K562 (cell line): ENCODE results near the gene TSHZ1. TPM values are rescaled to one million over a fixed set of nuclear protein-coding genes. Genes with fewer than 3 reads are reported as not detected.

Source experiments
- ATAC-seq: fragments of 200-7000 bp; cut with Tn5 transposase; 3 replicates; pipeline ENCODE4 v1.9.1; 2020; ENCODE audit warnings: moderate library complexity
- BruUV-seq: library from RNA; stranded (reverse); fragments of 400-500 nt; replicated peaks from 2 replicates; lab custom pipeline; 2021; lab: Mats Ljungman, UMichigan
- CTCF ChIA-PET: fragments of 300-600 bp; formaldehyde crosslinking; extraction: SDS; loops from one replicate; lab custom pipeline; 2021; ENCODE audit warnings: low intra/inter-chr PET ratio; lab: Yijun Ruan, JAX
- POLR2A ChIA-PET: fragments of 300-600, 350-650 bp; sonication (Branson Sonifier 250); formaldehyde crosslinking; extraction: SDS; loops from one replicate; lab custom pipeline; 2021; ENCODE audit warnings: antibody characterized with exemption, inconsistent platforms; lab: Yijun Ruan, JAX
- DNase-seq, 4 experiments: peaks; one replicate each; pipeline versions ENCODE4 v3.0.0 to v3.0.0-alpha.2; 2011 to 2018; ENCODE audit warnings: low spot score in 3 of 4, mixed read lengths in 3 of 4; ENCODE audit errors: extremely low read depth in 1 of 4
- FAIRE-seq: peaks from 2 replicates; lab custom pipeline; 2011; peaks lifted over from hg19 to GRCh38; lab: Jason Lieb, UNC
- H2AFZ ChIP-seq: 2 replicates; pipeline ENCODE4 v1.6.0; 2011; ENCODE audit warnings: low read depth, low read length, control low read depth, inconsistent platforms
- H3K27ac ChIP-seq: fragments of 200-600 bp; 3 replicates; pipeline ENCODE4 v1.8.0; 2011; ENCODE audit warnings: low read depth, mild to moderate bottlenecking, control low read depth, inconsistent platforms, low read length, moderate library complexity, mixed read lengths; ENCODE audit errors: extremely low read depth
- H3K27me3 ChIP-seq, 2 experiments: fragments of 300-600 bp in 1 of 2; 2 replicates in 1 of 2; 3 replicates in 1 of 2; pipeline versions ENCODE4 v1.6.0 to v1.8.0; 2011; ENCODE audit warnings: inconsistent platforms in 2 of 2, low read length in 2 of 2, mild to moderate bottlenecking in 1 of 2, mixed read lengths in 1 of 2, moderate library complexity in 1 of 2; ENCODE audit not compliant: control insufficient read depth in 2 of 2, insufficient read depth in 2 of 2
- H3K36me3 ChIP-seq: fragments of 300-600 bp; 3 replicates; pipeline ENCODE4 v1.8.0; 2011; ENCODE audit warnings: mild to moderate bottlenecking, low read length, inconsistent platforms; ENCODE audit not compliant: control insufficient read depth, insufficient read depth
- H3K4me1 ChIP-seq, 2 experiments: fragments of 200-600 bp in 1 of 2; replicated peaks in 1 of 2; 2 replicates in 1 of 2; 3 replicates in 1 of 2; pipeline versions ENCODE4 v1.5.1 to v1.8.0; 2011; ENCODE audit warnings: inconsistent platforms in 2 of 2, low read length in 2 of 2, mild to moderate bottlenecking in 1 of 2, mixed read lengths in 1 of 2, moderate library complexity in 1 of 2; ENCODE audit not compliant: control insufficient read depth in 2 of 2, insufficient read depth in 2 of 2
- H3K4me2 ChIP-seq: 2 replicates; pipeline ENCODE4 v1.6.1; 2011; ENCODE audit warnings: low read length, control low read depth, inconsistent platforms, mixed read lengths; ENCODE audit not compliant: insufficient read depth
- H3K4me3 ChIP-seq: fragments of 200-600 bp; sonication (generic), shearing (Covaris generic); 2 replicates; pipeline ENCODE4 v1.5.1; 2016; ENCODE audit warnings: control low read depth, inconsistent platforms
- H3K79me2 ChIP-seq: fragments of 200-600 bp; 3 replicates; pipeline ENCODE4 v1.8.0; 2011; ENCODE audit warnings: low read length, inconsistent platforms; ENCODE audit not compliant: control insufficient read depth, insufficient read depth
- H3K9ac ChIP-seq, 2 experiments: 2 replicates each; pipeline versions ENCODE4 v1.6.0 to v1.6.1; 2011; ENCODE audit warnings: low read depth in 2 of 2, low read length in 2 of 2, control low read depth in 1 of 2, inconsistent platforms in 1 of 2, mild to moderate bottlenecking in 1 of 2, mixed read lengths in 1 of 2; ENCODE audit not compliant: insufficient read depth in 1 of 2
- H3K9me1 ChIP-seq: one replicate; pipeline ENCODE4 v1.6.0; 2011; ENCODE audit warnings: inconsistent platforms, mild to moderate bottlenecking, low read length, moderate library complexity; ENCODE audit not compliant: control insufficient read depth, insufficient read depth
- H3K9me3 ChIP-seq: replicated peaks from 2 replicates; pipeline ENCODE4 v1.5.1; 2011; ENCODE audit warnings: low read depth, low read length, inconsistent platforms; ENCODE audit not compliant: control insufficient read depth, insufficient read depth
- H4K20me1 ChIP-seq: replicated peaks from 2 replicates; pipeline ENCODE4 v1.6.1; 2011; ENCODE audit warnings: low read length, inconsistent platforms, mixed read lengths; ENCODE audit not compliant: control insufficient read depth, insufficient read depth
- ARHGAP35 ChIP-seq: fragments of 450-650 bp; IDR thresholded peaks from 2 replicates; pipeline ENCODE4 v1.6.1; 2018; ENCODE audit not compliant: partially characterized antibody
- ETV5 ChIP-seq: sonication (generic); formaldehyde crosslinking; IDR thresholded peaks from 2 replicates; pipeline ENCODE4 v1.4.0; 2020; ENCODE audit warnings: low read depth, mild to moderate bottlenecking, missing genetic modification reagents
- GTF2F1 ChIP-seq: IDR thresholded peaks from 2 replicates; pipeline ENCODE4 v1.6.1; 2011; ENCODE audit warnings: low read depth, low read length, improper control_type of control experiment
- KAT7 ChIP-seq: sonication (generic); formaldehyde crosslinking; IDR thresholded peaks from 2 replicates; pipeline ENCODE4 v1.8.0; 2022; ENCODE audit warnings: missing genetic modification reagents, mild to moderate bottlenecking, borderline replicate concordance
- MEF2D ChIP-seq: conservative IDR thresholded peaks from 2 replicates; pipeline ENCODE4 v1.6.1; 2016; ENCODE audit warnings: low read depth, missing genetic modification characterization, missing compliant biosample characterization
- SAFB ChIP-seq: fragments of 200-400 bp; formaldehyde crosslinking; IDR thresholded peaks from 2 replicates; pipeline ENCODE4 v1.6.1; 2017; ENCODE audit warnings: low read depth, low read length, borderline replicate concordance
- SMARCE1 ChIP-seq: fragments of 450-650 bp; IDR thresholded peaks from 2 replicates; pipeline ENCODE4 v1.7.1; 2016; ENCODE audit warnings: mild to moderate bottlenecking
- SREBF1 ChIP-seq: fragments of 150-350 bp; IDR thresholded peaks from 2 replicates; pipeline ENCODE4 v1.6.1; 2014; ENCODE audit warnings: antibody characterized with exemption, low read depth, low read length, borderline replicate concordance
- ZBTB17 ChIP-seq: fragments of 450-650 bp; formaldehyde crosslinking; IDR thresholded peaks from 2 replicates; pipeline ENCODE4 v1.4.0; 2020; ENCODE audit warnings: mild to moderate bottlenecking
- ZFPM2 ChIP-seq: fragments of 250-450 bp; sonication (Bioruptor Pico); IDR thresholded peaks from 2 replicates; pipeline ENCODE4 v1.5.1; 2022; ENCODE audit warnings: mild to moderate bottlenecking
- ZNF134 ChIP-seq: fragments of 250-450 bp; sonication (Bioruptor Pico); conservative IDR thresholded peaks from 2 replicates; pipeline ENCODE4 v1.4.0; 2020
- ZNF224 ChIP-seq: sonication (generic); formaldehyde crosslinking; IDR thresholded peaks from 2 replicates; pipeline ENCODE4 v1.8.0; 2022; ENCODE audit warnings: mild to moderate bottlenecking, missing genetic modification reagents
- ZNF324 ChIP-seq: fragments of 250-450 bp; sonication (Bioruptor Pico); IDR thresholded peaks from 2 replicates; pipeline ENCODE4 v1.4.0; 2020; ENCODE audit warnings: mild to moderate bottlenecking
- WGBS: fragments of 100-300 bp; shearing (Covaris generic); methylation state at CpG from one replicate; pipeline ENCODE4 v1.1.6; 2016; ENCODE audit warnings: low coverage, mixed read lengths; ENCODE audit not compliant: insufficient coverage; ENCODE audit errors: missing lambda C conversion rate; 5-methylcytosine and 5-hydroxymethylcytosine counted together
- in situ Hi-C: fragments of 300-500 bp; cut with MboI; formaldehyde crosslinking; loops from 4 replicates; pipeline ENCODE4 v1.15.0; 2018; ENCODE audit warnings: inconsistent platforms, mixed read lengths
- intact Hi-C: fragments of 100-400 bp; cut with micrococcal nuclease; formaldehyde crosslinking; loops from 2 replicates; pipeline ENCODE4 v1.14.2; 2022
- polyA plus RNA-seq, 8 experiments: library from polyadenylated mRNA; depleted of rRNA in 4 of 8; stranded (reverse) in 5 of 8; unstranded in 3 of 8; fragments of >200 nt; fragmentation: Nextera tagmentation in 2 of 8; fragmentation: Illumina TruSeq in 1 of 8; extraction: Ambion mirVana in 2 of 8; extraction: Trizol in 1 of 8; gene quantifications; 2 replicates each; pipeline versions ENCODE4 v1.2.1 to v1.2.3, GENCODE V29; 2011 to 2014; ENCODE audit warnings: inconsistent platforms in 1 of 8, missing spikeins in 1 of 8
- total RNA-seq, 7 experiments: library from RNA; depleted of rRNA in 6 of 7; stranded (reverse); fragments of >200 nt in 6 of 7; fragmentation: Illumina TruSeq in 2 of 7; extraction: Trizol in 2 of 7; gene quantifications; 2 replicates each; pipeline versions ENCODE4 v1.2.1 to v1.2.3, GENCODE V29; 2011 to 2021; ENCODE audit warnings: low replicate concordance in 1 of 7
- TF ChIP-seq, protein P1 (sequence below): fragments of 250-450 bp; sonication (Bioruptor Pico); IDR thresholded peaks from 2 replicates; pipeline ENCODE4 v1.4.0; 2020; ENCODE audit warnings: mild to moderate bottlenecking, moderate library complexity, borderline replicate concordance
- TF ChIP-seq, protein P2 (sequence below): IDR thresholded peaks from 3 replicates; pipeline ENCODE4 v1.6.1; 2011; ENCODE audit warnings: borderline replicate concordance, mild to moderate bottlenecking, moderate library complexity; ENCODE audit not compliant: insufficient read length; ENCODE audit errors: extremely low read depth

The TSHZ1 gene
- total and polyA plus RNA-seq, 9 of the 15 experiments (the other 6 are each of a cell fraction or from before 2014, with no cell fraction given), result 1.1 to 7.2 (median 2.7) TPM

DNA sequence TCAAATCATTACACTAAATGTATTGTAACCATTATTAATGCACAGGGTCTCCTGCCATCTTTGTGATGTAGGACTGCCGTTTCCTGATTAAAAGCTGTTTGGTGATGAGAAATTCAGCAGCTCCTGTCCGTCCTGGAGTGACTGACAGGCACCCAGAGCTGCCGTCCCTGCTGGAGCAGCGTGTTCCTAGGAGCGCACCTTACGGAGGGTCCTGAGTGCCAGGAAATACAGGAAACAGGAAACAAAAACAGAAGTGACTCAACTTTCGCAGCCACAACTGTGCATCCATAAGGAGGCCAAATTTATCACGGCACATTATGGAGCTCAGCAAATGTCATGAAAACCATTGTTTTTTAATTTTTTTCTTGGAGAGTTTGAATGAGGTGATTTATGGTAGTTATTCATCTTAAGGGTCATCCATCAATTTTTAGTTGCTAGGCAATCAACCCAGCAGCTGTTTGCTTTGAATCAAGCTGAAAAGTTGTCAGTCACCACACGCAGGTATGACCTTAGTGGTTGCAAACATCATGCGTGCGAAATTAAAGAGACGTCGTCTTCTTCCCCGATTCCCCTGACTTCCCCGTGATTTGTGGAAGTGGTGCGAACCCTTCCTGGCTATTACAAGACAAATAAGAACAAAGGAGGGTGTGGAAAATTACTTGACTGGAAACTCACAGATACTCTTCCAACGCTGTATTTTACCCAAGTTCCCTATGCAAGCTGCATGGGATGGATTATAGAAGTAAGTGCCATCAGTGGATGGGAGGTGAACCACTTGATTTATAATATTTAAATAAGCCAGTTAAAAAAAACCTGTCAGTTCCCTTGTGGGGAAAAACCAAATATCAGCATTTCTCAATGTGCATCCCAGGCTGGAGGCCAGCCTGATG, 19.8 kb downstream of the TSHZ1 start:
- FAIRE-seq (no peak), DNase-seq (no peak), ATAC-seq (no peak)
- Histone ChIP-seq H3K9ac (no peak overlapping the region), H3K4me3 (no peak overlapping the region), H3K27me3 (no peaks in the 10 kb centered on the region), H3K9me3 (no peaks in the 10 kb centered on the region), H3K79me2 (no peaks in the 10 kb centered on the region; the same call in 2 of the 3 replicates), H3K4me2 (no peak overlapping the region), H3K27ac (no peak overlapping the region), H2AFZ (no peak overlapping the region), H4K20me1 (no peaks in the 10 kb centered on the region), H3K9me1 (no peaks in the 10 kb centered on the region), H3K36me3 (no peaks in the 10 kb centered on the region), H3K4me1 (peaks cover 3 to 6% of the 10 kb centered on the region in 2 experiments; a peak in 3 of 5 replicates)
- intact Hi-C loops (no loop called here), in situ Hi-C loops (no loop called here)
- CTCF ChIA-PET, result no interaction called here
- 83% methylated on average over 17 of the region's 17 CpGs for WGBS
- POLR2A ChIA-PET, result interaction anchor here (0.5 to 1.1 kb wide), 2 partner anchors 13 to 16 kb away, joined by 3 to 4 read pairs; no protein-coding TSS in a partner anchor
- BruUV-seq, result no TSS peak
- TF ChIP-seq SMARCE1 (no peak), KAT7 (CRISPR knock-in tag) (no peak), MEF2D (tag) (no peak), ZBTB17 (CRISPR knock-in tag) (no peak), ZNF324 (CRISPR knock-in tag) (no peak), SAFB (no peak), ZNF134 (no peak), GTF2F1 (no peak), ZNF224 (CRISPR knock-in tag) (no peak), ARHGAP35 (no peak), ETV5 (CRISPR knock-in tag) (no peak), SREBF1 (no peak), ZFPM2 (CRISPR knock-in tag) (no peak)
- TF ChIP-seq, protein P1, sequence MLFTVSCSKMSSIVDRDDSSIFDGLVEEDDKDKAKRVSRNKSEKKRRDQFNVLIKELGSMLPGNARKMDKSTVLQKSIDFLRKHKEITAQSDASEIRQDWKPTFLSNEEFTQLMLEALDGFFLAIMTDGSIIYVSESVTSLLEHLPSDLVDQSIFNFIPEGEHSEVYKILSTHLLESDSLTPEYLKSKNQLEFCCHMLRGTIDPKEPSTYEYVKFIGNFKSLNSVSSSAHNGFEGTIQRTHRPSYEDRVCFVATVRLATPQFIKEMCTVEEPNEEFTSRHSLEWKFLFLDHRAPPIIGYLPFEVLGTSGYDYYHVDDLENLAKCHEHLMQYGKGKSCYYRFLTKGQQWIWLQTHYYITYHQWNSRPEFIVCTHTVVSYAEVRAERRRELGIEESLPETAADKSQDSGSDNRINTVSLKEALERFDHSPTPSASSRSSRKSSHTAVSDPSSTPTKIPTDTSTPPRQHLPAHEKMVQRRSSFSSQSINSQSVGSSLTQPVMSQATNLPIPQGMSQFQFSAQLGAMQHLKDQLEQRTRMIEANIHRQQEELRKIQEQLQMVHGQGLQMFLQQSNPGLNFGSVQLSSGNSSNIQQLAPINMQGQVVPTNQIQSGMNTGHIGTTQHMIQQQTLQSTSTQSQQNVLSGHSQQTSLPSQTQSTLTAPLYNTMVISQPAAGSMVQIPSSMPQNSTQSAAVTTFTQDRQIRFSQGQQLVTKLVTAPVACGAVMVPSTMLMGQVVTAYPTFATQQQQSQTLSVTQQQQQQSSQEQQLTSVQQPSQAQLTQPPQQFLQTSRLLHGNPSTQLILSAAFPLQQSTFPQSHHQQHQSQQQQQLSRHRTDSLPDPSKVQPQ, result no peak
- TF ChIP-seq, protein P2, sequence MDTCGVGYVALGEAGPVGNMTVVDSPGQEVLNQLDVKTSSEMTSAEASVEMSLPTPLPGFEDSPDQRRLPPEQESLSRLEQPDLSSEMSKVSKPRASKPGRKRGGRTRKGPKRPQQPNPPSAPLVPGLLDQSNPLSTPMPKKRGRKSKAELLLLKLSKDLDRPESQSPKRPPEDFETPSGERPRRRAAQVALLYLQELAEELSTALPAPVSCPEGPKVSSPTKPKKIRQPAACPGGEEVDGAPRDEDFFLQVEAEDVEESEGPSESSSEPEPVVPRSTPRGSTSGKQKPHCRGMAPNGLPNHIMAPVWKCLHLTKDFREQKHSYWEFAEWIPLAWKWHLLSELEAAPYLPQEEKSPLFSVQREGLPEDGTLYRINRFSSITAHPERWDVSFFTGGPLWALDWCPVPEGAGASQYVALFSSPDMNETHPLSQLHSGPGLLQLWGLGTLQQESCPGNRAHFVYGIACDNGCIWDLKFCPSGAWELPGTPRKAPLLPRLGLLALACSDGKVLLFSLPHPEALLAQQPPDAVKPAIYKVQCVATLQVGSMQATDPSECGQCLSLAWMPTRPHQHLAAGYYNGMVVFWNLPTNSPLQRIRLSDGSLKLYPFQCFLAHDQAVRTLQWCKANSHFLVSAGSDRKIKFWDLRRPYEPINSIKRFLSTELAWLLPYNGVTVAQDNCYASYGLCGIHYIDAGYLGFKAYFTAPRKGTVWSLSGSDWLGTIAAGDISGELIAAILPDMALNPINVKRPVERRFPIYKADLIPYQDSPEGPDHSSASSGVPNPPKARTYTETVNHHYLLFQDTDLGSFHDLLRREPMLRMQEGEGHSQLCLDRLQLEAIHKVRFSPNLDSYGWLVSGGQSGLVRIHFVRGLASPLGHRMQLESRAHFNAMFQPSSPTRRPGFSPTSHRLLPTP, result no peak
